Nephron progenitor cell (in vitro differentiated cells): ENCODE results near the gene HSBP1.

ENCODE experiments used
- DNase-seq: peaks from one replicate; pipeline ENCODE4 v3.0.0; 2021
- H3K27ac Mint-ChIP-seq: 2 replicates; pipeline ENCODE4 v1.8.0; 2021; ENCODE audit warnings: mild to moderate bottlenecking, moderate library complexity, mixed read lengths
- H3K27me3 Mint-ChIP-seq: 2 replicates; pipeline ENCODE4 v1.8.0; 2021; ENCODE audit warnings: mild to moderate bottlenecking, low read depth, mixed read lengths; ENCODE audit not compliant: poor library complexity
- H3K36me3 Mint-ChIP-seq: 2 replicates; pipeline ENCODE4 v1.8.0; 2021; ENCODE audit warnings: low read depth, mixed read lengths
- H3K4me1 Mint-ChIP-seq: 2 replicates; pipeline ENCODE4 v1.8.0; 2021; ENCODE audit warnings: mixed read lengths
- H3K4me3 Mint-ChIP-seq: 2 replicates; pipeline ENCODE4 v1.8.0; 2021; ENCODE audit warnings: mild to moderate bottlenecking, moderate library complexity, mixed read lengths
- H3K9me3 Mint-ChIP-seq: 2 replicates; pipeline ENCODE4 v1.8.0; 2021; ENCODE audit warnings: mild to moderate bottlenecking, moderate library complexity, mixed read lengths
- TF ChIP-seq, protein P1 (sequence below): fragments of 200-600 bp; sonication (generic); IDR thresholded peaks from 2 replicates; pipeline ENCODE4 v1.5.0; 2021; ENCODE audit warnings: antibody characterized with exemption

HSBP1 gene

DNA sequence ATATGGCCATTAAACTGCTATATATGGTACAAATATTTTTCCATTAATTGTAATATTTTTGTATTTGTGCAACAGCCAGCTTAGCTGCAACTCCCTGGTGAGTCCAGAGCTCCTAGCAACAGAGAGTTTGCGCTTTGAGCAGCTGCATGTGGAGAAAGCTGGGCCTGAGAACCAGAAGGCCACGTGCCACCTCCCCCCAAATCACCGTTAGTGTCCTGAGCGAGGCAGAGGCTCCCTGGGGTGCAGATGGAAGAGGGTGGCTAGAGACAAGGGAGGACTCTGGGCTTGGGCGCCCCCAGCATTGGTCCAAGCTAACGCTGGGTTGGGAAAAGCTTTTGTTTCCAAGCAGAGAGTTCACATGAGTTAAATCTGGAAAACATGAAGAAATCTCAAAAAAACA, 41.6 kb downstream of the HSBP1 start:
- no peak for DNase-seq
- peaks cover 4% of the 10 kb centered on the region for H3K4me1 Mint-ChIP-seq
- no peaks in the 10 kb centered on the region for H3K9me3 Mint-ChIP-seq
- no peaks in the 10 kb centered on the region for H3K36me3 Mint-ChIP-seq
- no peak overlapping the region for H3K4me3 Mint-ChIP-seq
- peaks cover 3% of the 10 kb centered on the region for H3K27me3 Mint-ChIP-seq
- TF ChIP-seq, protein P1, sequence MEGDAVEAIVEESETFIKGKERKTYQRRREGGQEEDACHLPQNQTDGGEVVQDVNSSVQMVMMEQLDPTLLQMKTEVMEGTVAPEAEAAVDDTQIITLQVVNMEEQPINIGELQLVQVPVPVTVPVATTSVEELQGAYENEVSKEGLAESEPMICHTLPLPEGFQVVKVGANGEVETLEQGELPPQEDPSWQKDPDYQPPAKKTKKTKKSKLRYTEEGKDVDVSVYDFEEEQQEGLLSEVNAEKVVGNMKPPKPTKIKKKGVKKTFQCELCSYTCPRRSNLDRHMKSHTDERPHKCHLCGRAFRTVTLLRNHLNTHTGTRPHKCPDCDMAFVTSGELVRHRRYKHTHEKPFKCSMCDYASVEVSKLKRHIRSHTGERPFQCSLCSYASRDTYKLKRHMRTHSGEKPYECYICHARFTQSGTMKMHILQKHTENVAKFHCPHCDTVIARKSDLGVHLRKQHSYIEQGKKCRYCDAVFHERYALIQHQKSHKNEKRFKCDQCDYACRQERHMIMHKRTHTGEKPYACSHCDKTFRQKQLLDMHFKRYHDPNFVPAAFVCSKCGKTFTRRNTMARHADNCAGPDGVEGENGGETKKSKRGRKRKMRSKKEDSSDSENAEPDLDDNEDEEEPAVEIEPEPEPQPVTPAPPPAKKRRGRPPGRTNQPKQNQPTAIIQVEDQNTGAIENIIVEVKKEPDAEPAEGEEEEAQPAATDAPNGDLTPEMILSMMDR = no peak
- H3K27ac Mint-ChIP-seq = no peak overlapping the region

DNA sequence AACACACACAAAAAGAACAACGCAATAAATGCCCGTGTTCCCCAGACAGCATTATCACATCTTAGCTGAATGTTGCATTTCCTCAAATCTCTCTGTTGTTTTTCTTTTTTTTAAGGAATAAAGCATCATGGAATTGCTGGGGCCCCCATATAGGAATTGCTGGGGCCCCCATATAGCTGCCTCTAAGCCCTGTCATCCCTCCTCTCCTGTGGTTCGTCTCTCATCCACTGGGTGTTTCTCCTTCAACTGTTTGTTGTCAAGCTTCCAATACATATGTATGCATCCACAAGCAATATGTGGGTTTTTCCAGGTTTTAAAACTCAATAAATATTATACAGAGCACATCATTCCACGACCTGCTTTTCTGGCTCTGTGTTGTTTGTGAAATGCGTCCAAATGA, 43.2 kb downstream of the HSBP1 start:
- Mint-ChIP-seq H3K36me3 (no peaks in the 10 kb centered on the region), H3K4me3 (no peak overlapping the region), H3K27me3 (peaks cover 3% of the 10 kb centered on the region), H3K27ac (no peak overlapping the region), H3K4me1 (peaks cover 4% of the 10 kb centered on the region), H3K9me3 (no peaks in the 10 kb centered on the region)
- DNase-seq = no peak
- TF ChIP-seq, protein P1 = no peak

DNA sequence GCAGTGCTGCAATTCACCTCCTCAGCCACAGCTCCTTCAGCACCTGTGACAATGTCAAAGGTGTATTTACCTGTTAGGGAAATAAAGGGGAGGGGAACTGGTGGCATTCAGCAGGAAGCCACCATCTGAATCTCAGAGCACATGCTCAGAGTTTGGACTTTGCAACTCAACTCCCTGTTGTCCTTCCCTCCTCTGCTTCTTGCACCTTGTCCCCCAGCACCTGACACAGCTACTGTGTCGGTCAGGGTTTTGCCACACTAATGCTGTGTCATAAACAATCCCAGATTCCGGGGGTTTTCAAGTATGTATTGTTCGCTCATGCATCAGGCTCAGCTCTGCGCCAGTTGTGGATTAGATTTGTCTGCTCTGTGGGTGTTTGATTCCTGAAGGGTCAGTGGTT, 43.7 kb downstream of the HSBP1 start:
- H3K9me3 Mint-ChIP-seq = no peaks in the 10 kb centered on the region
- H3K36me3 Mint-ChIP-seq = no peaks in the 10 kb centered on the region
- H3K27ac Mint-ChIP-seq = no peak overlapping the region
- no peak overlapping the region for H3K4me3 Mint-ChIP-seq
- H3K27me3 Mint-ChIP-seq = peaks cover 3% of the 10 kb centered on the region
- DNase-seq = no peak
- TF ChIP-seq, protein P1 = no peak
- peaks cover 4% of the 10 kb centered on the region for H3K4me1 Mint-ChIP-seq

DNA sequence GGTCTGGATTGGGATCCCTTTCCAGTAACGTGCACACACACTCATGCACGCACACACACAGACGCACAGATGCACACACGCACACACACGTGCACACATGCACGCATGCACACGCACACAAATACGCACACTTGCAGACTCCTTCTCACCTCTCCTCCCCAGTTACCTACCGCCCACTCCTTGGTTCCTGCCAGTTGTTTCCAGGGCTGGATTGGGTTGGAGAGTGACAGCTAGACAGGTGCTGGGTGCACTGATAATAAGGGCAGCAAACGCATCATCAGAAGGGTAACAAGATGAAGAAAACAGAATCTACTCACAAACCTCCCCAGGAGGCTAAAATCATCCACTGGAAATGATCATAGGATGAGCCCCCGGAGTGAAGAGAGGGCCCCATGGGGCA, 45.0 kb downstream of the HSBP1 start:
- DNase-seq = no peak
- Mint-ChIP-seq H3K27me3 (no peaks in the 10 kb centered on the region), H3K27ac (no peak overlapping the region), H3K36me3 (no peaks in the 10 kb centered on the region), H3K4me1 (peaks cover 4% of the 10 kb centered on the region), H3K4me3 (no peak overlapping the region), H3K9me3 (no peaks in the 10 kb centered on the region)
- TF ChIP-seq, protein P1 = no peak

DNA sequence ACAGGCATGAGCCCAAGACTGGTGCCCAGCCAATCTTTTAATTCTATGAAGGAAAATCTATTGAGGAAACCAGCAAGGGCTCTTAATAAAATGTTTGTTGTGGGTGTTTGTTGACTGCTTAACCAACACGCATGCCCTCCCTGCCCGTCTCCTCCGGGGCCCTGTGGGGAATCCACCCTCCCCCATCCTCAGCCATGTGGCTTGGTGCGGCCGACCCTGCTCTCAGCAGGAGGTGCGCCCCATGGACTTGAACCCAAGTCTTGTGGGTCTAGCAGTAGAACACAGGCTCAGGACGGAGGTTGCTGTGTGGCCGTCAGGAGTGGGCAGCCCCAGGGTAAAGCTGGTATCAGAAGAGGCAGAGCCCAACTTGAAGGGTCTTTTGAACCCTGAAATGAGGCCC, 46.1 kb downstream of the HSBP1 start:
- no peaks in the 10 kb centered on the region for H3K9me3 Mint-ChIP-seq
- no peaks in the 10 kb centered on the region for H3K36me3 Mint-ChIP-seq
- TF ChIP-seq, protein P1 = no peak
- H3K4me1 Mint-ChIP-seq = peaks cover 8% of the 10 kb centered on the region
- DNase-seq = no peak
- H3K4me3 Mint-ChIP-seq = no peak overlapping the region
- H3K27ac Mint-ChIP-seq = no peak overlapping the region
- no peaks in the 10 kb centered on the region for H3K27me3 Mint-ChIP-seq

DNA sequence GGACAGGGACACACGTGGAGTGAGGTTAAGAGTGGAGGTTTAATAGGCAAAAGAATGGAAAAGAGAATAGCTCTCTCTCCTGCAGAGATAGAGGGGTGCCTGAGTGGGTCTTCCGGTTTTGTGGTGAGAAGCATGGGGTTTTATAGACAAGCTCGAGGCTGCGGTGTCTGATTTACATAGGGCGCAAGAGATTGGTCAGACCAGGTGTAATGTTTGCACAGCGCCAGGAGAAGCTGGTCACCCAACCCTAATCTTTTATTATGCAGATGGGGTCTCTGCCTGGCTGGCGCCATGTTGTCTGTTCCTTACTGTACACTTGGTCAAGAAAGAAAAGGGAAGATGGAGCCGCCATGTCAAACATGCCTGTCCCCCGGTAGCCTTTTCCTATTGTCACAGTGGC, 46.6 kb downstream of the HSBP1 start:
- Mint-ChIP-seq H3K27me3 (no peaks in the 10 kb centered on the region), H3K36me3 (no peaks in the 10 kb centered on the region), H3K4me3 (no peak overlapping the region), H3K27ac (no peak overlapping the region), H3K4me1 (peaks cover 11% of the 10 kb centered on the region), H3K9me3 (no peaks in the 10 kb centered on the region)
- DNase-seq = no peak
- TF ChIP-seq, protein P1 = no peak
